Lung (tissue), 5 donors: ENCODE data around the gene ZNF747. TPM values are rescaled to one million over a fixed set of nuclear protein-coding genes. Genes with fewer than 3 reads are reported as not detected.

Experiments
- polyA plus RNA-seq, 2 donors: library from polyadenylated mRNA; stranded (reverse); fragments of 200-250 nt; gene quantifications; one replicate each; pipeline ENCODE4 v1.2.1, GENCODE V29; 2013
- small RNA-seq: library from RNA; depleted of rRNA; stranded (forward); fragments of <200 nt; gene quantifications from one replicate; pipeline ENCODE3, GENCODE V24; 2014; ENCODE audit warnings: low replicate concordance
- total RNA-seq, 2 donors: library from RNA; depleted of rRNA in 1 of 2; stranded (reverse); fragments of >200 nt in 1 of 2; gene quantifications; one replicate each; pipeline ENCODE4 v1.2.1, GENCODE V29; 2014 to 2021
- donor health status: Bipolar disorder and iron deficiency.
- donor health status: healthy.
- donor health status: DM: yes; HTN: yes; CAD: no.

ZNF747 gene
- total and polyA plus RNA-seq, 4 donors: 7.1 to 11.7 (median 9.2) TPM

Small RNAs within 50 kb of the gene (small RNA-seq; reads per million reads assigned to genes)
- gene MIR4518 (not detected), gene RNU7-61P (not detected)

Other genes starting within 250 kb of the ZNF747 start
- 10 to 100 TPM; 37.5 to 69.8 TPM for gene CD2BP2, start 179.6 kb downstream of the ZNF747 start, total RNA-seq
- gene CD2BP2, start 179.6 kb downstream of the ZNF747 start, polyA plus RNA-seq: 10 to 100 TPM; 43.5 to 49.1 TPM
- 10 to 100 TPM; 31.7 to 43.6 TPM for gene TBC1D10B, start 164.4 kb downstream of the ZNF747 start, total RNA-seq
- 10 to 100 TPM; 26.9 to 27.8 TPM for gene TBC1D10B, start 164.4 kb downstream of the ZNF747 start, polyA plus RNA-seq
- not detected for gene MYL11, start 160.1 kb downstream of the ZNF747 start, total RNA-seq
- gene MYL11, start 160.1 kb downstream of the ZNF747 start, polyA plus RNA-seq: 1 to 10 TPM in 1 of 2 donors, under 1 TPM in 1; 0.44 to 3.9 TPM
- gene SEPTIN1, start 152.3 kb downstream of the ZNF747 start, total RNA-seq: 1 to 10 TPM; 3.3 to 4.6 TPM
- 1 to 10 TPM; 5.8 to 7.3 TPM for gene SEPTIN1, start 152.3 kb downstream of the ZNF747 start, polyA plus RNA-seq
- gene ZNF48, start 139.4 kb downstream of the ZNF747 start, total RNA-seq: 1 to 10 TPM; 5.3 to 8.0 TPM
- 1 to 10 TPM; 4.2 to 4.7 TPM for gene ZNF48, start 139.4 kb downstream of the ZNF747 start, polyA plus RNA-seq
- 1 to 10 TPM; 3.0 to 7.2 TPM for gene ZNF771, start 127.3 kb downstream of the ZNF747 start, total RNA-seq
- gene ZNF771, start 127.3 kb downstream of the ZNF747 start, polyA plus RNA-seq: 1 to 10 TPM; 3.3 to 5.4 TPM
- 10 to 100 TPM; 13.2 to 33.8 TPM for gene DCTPP1, start 104.8 kb downstream of the ZNF747 start, total RNA-seq
- gene DCTPP1, start 104.8 kb downstream of the ZNF747 start, polyA plus RNA-seq: 10 to 100 TPM; 20.3 to 50.9 TPM
- 10 to 100 TPM; 17.1 to 54.5 TPM for gene SEPHS2, start 89.0 kb downstream of the ZNF747 start, total RNA-seq
- gene SEPHS2, start 89.0 kb downstream of the ZNF747 start, polyA plus RNA-seq: 10 to 100 TPM; 37.5 to 68.6 TPM
- 10 to 100 TPM; 14.4 to 48.1 TPM for gene ITGAL, start 62.1 kb downstream of the ZNF747 start, total RNA-seq
- gene ITGAL, start 62.1 kb downstream of the ZNF747 start, polyA plus RNA-seq: 10 to 100 TPM; 15.2 to 32.8 TPM
- gene ZNF768, start 8.3 kb downstream of the ZNF747 start, total RNA-seq: 10 to 100 TPM; 17.9 to 33.9 TPM
- 10 to 100 TPM; 20.0 to 45.1 TPM for gene ZNF768, start 8.3 kb downstream of the ZNF747 start, polyA plus RNA-seq
- gene ZNF764, start 23.5 kb upstream of the ZNF747 start, total RNA-seq: 10 to 100 TPM; 10.4 to 12.6 TPM
- gene ZNF764, start 23.5 kb upstream of the ZNF747 start, polyA plus RNA-seq: 1 to 10 TPM; 4.9 to 6.1 TPM
- 10 to 100 TPM in 1 of 2 donors, 1 to 10 TPM in 1; 8.6 to 22.6 TPM for gene ZNF688, start 36.9 kb upstream of the ZNF747 start, total RNA-seq
- gene ZNF688, start 36.9 kb upstream of the ZNF747 start, polyA plus RNA-seq: 10 to 100 TPM; 10.5 to 23.3 TPM
- 10 to 100 TPM; 13.9 to 15.5 TPM for gene ZNF785, start 50.8 kb upstream of the ZNF747 start, total RNA-seq
- 1 to 10 TPM; 4.0 to 5.5 TPM for gene ZNF785, start 50.8 kb upstream of the ZNF747 start, polyA plus RNA-seq
- gene ZNF689, start 75.5 kb upstream of the ZNF747 start, total RNA-seq: 1 to 10 TPM; 4.4 to 9.5 TPM
- 1 to 10 TPM; 3.0 to 5.1 TPM for gene ZNF689, start 75.5 kb upstream of the ZNF747 start, polyA plus RNA-seq
- gene PRR14, start 116.1 kb upstream of the ZNF747 start, total RNA-seq: 10 to 100 TPM; 16.0 to 60.3 TPM
- 10 to 100 TPM; 44.7 to 63.2 TPM for gene PRR14, start 116.1 kb upstream of the ZNF747 start, polyA plus RNA-seq
- gene FBRS, start 123.6 kb upstream of the ZNF747 start, total RNA-seq: 10 to 100 TPM; 32.1 to 80.8 TPM
- gene FBRS, start 123.6 kb upstream of the ZNF747 start, polyA plus RNA-seq: 10 to 100 TPM; 55.4 to 55.7 TPM
- 10 to 100 TPM; 45.9 to 61.0 TPM for gene SRCAP, start 164.3 kb upstream of the ZNF747 start, total RNA-seq
- 10 to 100 TPM; 13.4 to 16.7 TPM for gene SRCAP, start 164.3 kb upstream of the ZNF747 start, polyA plus RNA-seq
- gene PHKG2, start 213.6 kb upstream of the ZNF747 start, total RNA-seq: 10 to 100 TPM; 12.2 to 35.2 TPM
- gene PHKG2, start 213.6 kb upstream of the ZNF747 start, polyA plus RNA-seq: 10 to 100 TPM; 28.1 to 37.4 TPM
- gene CFAP119, start 227.2 kb upstream of the ZNF747 start, total RNA-seq: 10 to 100 TPM in 1 of 2 donors, 1 to 10 TPM in 1; 7.3 to 29.5 TPM
- gene CFAP119, start 227.2 kb upstream of the ZNF747 start, polyA plus RNA-seq: 10 to 100 TPM; 13.8 to 19.7 TPM
- 100 to 1,000 TPM in 1 of 2 donors, 10 to 100 TPM in 1; 77.6 to 103 TPM for gene RNF40, start 227.5 kb upstream of the ZNF747 start, total RNA-seq
- 10 to 100 TPM; 54.1 to 80.4 TPM for gene RNF40, start 227.5 kb upstream of the ZNF747 start, polyA plus RNA-seq